ENCODE measurements around the gene ACD.

GRCh38 chr16:67649494-67649931 is 10.5 kb downstream of the ACD start:
- TF ChIP-seq CTCF (IDR thresholded peaks at IDR 0.05) (no peak), EZH2 (IDR thresholded peaks at IDR 0.05; ENCODE audit: borderline replicate concordance, insufficient read depth, low read depth, low read length, poor library complexity, severe bottlenecking) (no peak)
